Fibroblast of mammary gland (primary cell): Measurements from ENCODE around the gene ZNF862.

Source experiments
- DNase-seq: peaks from one replicate; pipeline ENCODE4 v3.0.0-alpha.2; 2010; ENCODE audit warnings: low read depth
- H3K4me3 ChIP-seq: 2 replicates; pipeline ENCODE4 v1.5.1; 2011; ENCODE audit warnings: low read depth, mild to moderate bottlenecking, low read length, moderate library complexity; ENCODE audit not compliant: control insufficient read depth
- TF ChIP-seq, protein P1 (sequence below): conservative IDR thresholded peaks from 2 replicates; pipeline ENCODE4 v1.5.1; 2011; ENCODE audit warnings: low read depth, low read length, inconsistent platforms; ENCODE audit not compliant: control insufficient read depth, insufficient read depth

Gene ZNF862

DNA sequence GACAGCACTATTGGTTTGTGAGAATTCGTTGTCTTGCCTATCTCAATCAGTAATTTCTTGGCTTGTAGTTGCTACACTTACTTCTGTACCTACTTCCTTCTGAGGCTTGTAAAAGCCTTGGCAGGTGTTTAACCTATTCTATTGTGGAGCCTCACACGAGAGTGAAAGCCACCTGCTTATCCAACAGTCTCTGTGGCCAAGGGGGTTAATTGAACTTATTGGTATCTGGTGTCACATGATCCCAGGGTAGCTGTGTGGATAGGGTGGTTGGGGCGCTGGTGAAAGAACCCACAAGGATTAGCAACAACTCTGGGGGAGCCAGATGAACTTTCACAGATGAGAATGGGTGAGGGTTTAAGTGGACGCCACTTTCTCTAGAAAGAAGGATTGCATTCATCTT is 21.7 kb downstream of the ZNF862 start:
- TF ChIP-seq, protein P1, sequence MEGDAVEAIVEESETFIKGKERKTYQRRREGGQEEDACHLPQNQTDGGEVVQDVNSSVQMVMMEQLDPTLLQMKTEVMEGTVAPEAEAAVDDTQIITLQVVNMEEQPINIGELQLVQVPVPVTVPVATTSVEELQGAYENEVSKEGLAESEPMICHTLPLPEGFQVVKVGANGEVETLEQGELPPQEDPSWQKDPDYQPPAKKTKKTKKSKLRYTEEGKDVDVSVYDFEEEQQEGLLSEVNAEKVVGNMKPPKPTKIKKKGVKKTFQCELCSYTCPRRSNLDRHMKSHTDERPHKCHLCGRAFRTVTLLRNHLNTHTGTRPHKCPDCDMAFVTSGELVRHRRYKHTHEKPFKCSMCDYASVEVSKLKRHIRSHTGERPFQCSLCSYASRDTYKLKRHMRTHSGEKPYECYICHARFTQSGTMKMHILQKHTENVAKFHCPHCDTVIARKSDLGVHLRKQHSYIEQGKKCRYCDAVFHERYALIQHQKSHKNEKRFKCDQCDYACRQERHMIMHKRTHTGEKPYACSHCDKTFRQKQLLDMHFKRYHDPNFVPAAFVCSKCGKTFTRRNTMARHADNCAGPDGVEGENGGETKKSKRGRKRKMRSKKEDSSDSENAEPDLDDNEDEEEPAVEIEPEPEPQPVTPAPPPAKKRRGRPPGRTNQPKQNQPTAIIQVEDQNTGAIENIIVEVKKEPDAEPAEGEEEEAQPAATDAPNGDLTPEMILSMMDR, result no peak
- DNase-seq, result no peak

GRCh38 chr7:149860821-149861727 is 22.9 kb downstream of the ZNF862 start:
- no peak for DNase-seq
- no peak overlapping the region for H3K4me3 ChIP-seq
- TF ChIP-seq, protein P1, result peak; percentile 27

More for the DNA sequence above, 21.7 kb downstream of the ZNF862 start:
- H3K4me3 ChIP-seq, result no peak overlapping the region

- H3K4me3 ChIP-seq, result no peak overlapping the region
- TF ChIP-seq, protein P1, result no peak
- DNase-seq, result no peak
Observed at GRCh38 chr7:149861728-149862045, 23.5 kb downstream of the ZNF862 start.

- TF ChIP-seq, protein P1, result no peak
- no peak overlapping the region for H3K4me3 ChIP-seq
- no peak for DNase-seq
Observed at GRCh38 chr7:149862156-149862555, 24.0 kb downstream of the ZNF862 start.

GRCh38 chr7:149863500-149863899 is 25.3 kb downstream of the ZNF862 start:
- H3K4me3 ChIP-seq, result no peak overlapping the region
- TF ChIP-seq, protein P1, result no peak
- no peak for DNase-seq

DNA sequence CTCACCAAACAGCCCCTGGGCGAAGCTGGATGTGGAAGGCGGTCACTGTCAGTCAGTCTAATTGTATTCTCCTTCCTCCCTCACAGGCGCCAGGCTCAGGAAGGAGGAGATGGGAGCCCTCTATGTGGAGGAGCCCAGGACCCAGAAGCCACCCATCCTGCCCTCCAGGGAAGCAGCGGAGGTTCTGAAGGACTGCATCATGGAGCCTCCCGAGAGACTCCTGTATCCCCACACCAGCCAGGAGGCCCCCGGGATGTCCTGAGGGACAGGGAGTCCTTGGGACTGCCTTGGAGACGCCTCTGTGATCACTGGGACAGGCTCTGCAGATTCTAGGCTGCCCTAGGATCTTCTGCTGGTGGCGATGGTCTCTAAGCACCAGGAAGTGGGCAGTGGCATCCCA is 25.8 kb downstream of the ZNF862 start:
- no peak overlapping the region for H3K4me3 ChIP-seq
- TF ChIP-seq, protein P1, result no peak
- DNase-seq, result no peak

- TF ChIP-seq, protein P1, result no peak
- no peak for DNase-seq
Observed at GRCh38 chr7:149864751-149865150, 26.6 kb downstream of the ZNF862 start.

More at GRCh38 chr7:149864751-149865150, 26.6 kb downstream of the ZNF862 start:
- no peak overlapping the region for H3K4me3 ChIP-seq
